MCF 10A (cell line): Measurements from ENCODE around the gene MRPS9. TPM values are rescaled to one million over a fixed set of nuclear protein-coding genes. Genes with fewer than 3 reads are reported as not detected.

ENCODE experiments used
- BruUV-seq: library from RNA; stranded (reverse); fragments of 400-500 nt; replicated peaks from 2 replicates; lab custom pipeline; 2021; lab: Mats Ljungman, UMichigan
- CTCF ChIA-PET: fragments of 300-600 bp; sonication (Branson Sonifier 250); formaldehyde crosslinking; extraction: SDS; loops from one replicate; lab custom pipeline; 2021; ENCODE audit warnings: antibody characterized with exemption, inconsistent platforms; lab: Yijun Ruan, JAX
- POLR2A ChIA-PET: fragments of 300-600, 350-650 bp; sonication (Branson Sonifier 250); formaldehyde crosslinking; extraction: SDS; loops from one replicate; lab custom pipeline; 2020; ENCODE audit warnings: antibody characterized with exemption, inconsistent platforms; lab: Yijun Ruan, JAX
- DNase-seq: peaks from one replicate; pipeline ENCODE4 v3.0.0-alpha.2; 2018; ENCODE audit not compliant: unreplicated experiment
- H3K27ac Mint-ChIP-seq: one replicate; pipeline ENCODE4 v1.8.0; 2022; ENCODE audit warnings: mild to moderate bottlenecking, low read depth, mixed read lengths; ENCODE audit not compliant: unreplicated experiment
- H3K27me3 Mint-ChIP-seq: one replicate; pipeline ENCODE4 v1.8.0; 2022; ENCODE audit warnings: mixed read lengths; ENCODE audit not compliant: insufficient read depth, unreplicated experiment
- H3K36me3 Mint-ChIP-seq: one replicate; pipeline ENCODE4 v1.8.0; 2022; ENCODE audit warnings: mild to moderate bottlenecking, moderate library complexity, mixed read lengths; ENCODE audit not compliant: insufficient read depth, unreplicated experiment
- H3K4me1 Mint-ChIP-seq: one replicate; pipeline ENCODE4 v1.8.0; 2022; ENCODE audit warnings: mixed read lengths; ENCODE audit not compliant: insufficient read depth, unreplicated experiment
- H3K4me3 Mint-ChIP-seq: one replicate; pipeline ENCODE4 v1.8.0; 2022; ENCODE audit warnings: mild to moderate bottlenecking, moderate library complexity, mixed read lengths; ENCODE audit not compliant: unreplicated experiment
- H3K9me3 Mint-ChIP-seq: one replicate; pipeline ENCODE4 v1.8.0; 2022; ENCODE audit warnings: mixed read lengths; ENCODE audit not compliant: unreplicated experiment
- CTCF ChIP-seq: fragments of 200-600 bp; IDR thresholded peaks from one replicate; pipeline ENCODE4 v1.8.0; 2022; ENCODE audit warnings: antibody characterized with exemption, mild to moderate bottlenecking; ENCODE audit not compliant: unreplicated experiment
- intact Hi-C: fragments of 100-400 bp; cut with micrococcal nuclease; formaldehyde crosslinking; loops from 2 replicates; pipeline ENCODE4 v1.14.1; 2022
- total RNA-seq: library from RNA; stranded (reverse); gene quantifications from 2 replicates; pipeline ENCODE4 v1.2.3, GENCODE V29; 2022

The MRPS9 gene
- total RNA-seq, 1 experiment from 2014 or later: 40.0 TPM

GRCh38 chr2:105073591-105073990 lies 35.7 kb downstream of the MRPS9 start:
- H3K4me3 Mint-ChIP-seq: no peak overlapping the region
- no TSS peak for BruUV-seq
- H3K27me3 Mint-ChIP-seq: no peaks in the 10 kb centered on the region
- TF ChIP-seq CTCF: no peak
- peaks cover 11% of the 10 kb centered on the region for H3K36me3 Mint-ChIP-seq
- H3K4me1 Mint-ChIP-seq: no peaks in the 10 kb centered on the region
- POLR2A ChIA-PET: no interaction called here
- intact Hi-C loops: no loop called here
- CTCF ChIA-PET: interaction anchor here (0.7 kb wide), 1 partner anchor 473 kb away, joined by 3 read pairs; no protein-coding TSS in a partner anchor
- H3K9me3 Mint-ChIP-seq: no peaks in the 10 kb centered on the region
- DNase-seq: no peak
- no peak overlapping the region for H3K27ac Mint-ChIP-seq

- peaks cover 22% of the 10 kb centered on the region for H3K36me3 Mint-ChIP-seq
- CTCF ChIA-PET: no interaction called here
- DNase-seq: no peak
- H3K27ac Mint-ChIP-seq: no peak overlapping the region
- intact Hi-C loops: no loop called here
- no peaks in the 10 kb centered on the region for H3K9me3 Mint-ChIP-seq
- H3K27me3 Mint-ChIP-seq: no peaks in the 10 kb centered on the region
- BruUV-seq: no TSS peak
- no peaks in the 10 kb centered on the region for H3K4me1 Mint-ChIP-seq
- H3K4me3 Mint-ChIP-seq: no peak overlapping the region
- no peak for TF ChIP-seq CTCF
- POLR2A ChIA-PET: no interaction called here
Measured at GRCh38 chr2:105076121-105076520, 38.3 kb downstream of the MRPS9 start.

- intact Hi-C loops: no loop called here
- Mint-ChIP-seq H3K27me3 (no peaks in the 10 kb centered on the region), H3K4me1 (no peaks in the 10 kb centered on the region), H3K9me3 (no peaks in the 10 kb centered on the region), H3K27ac (no peak overlapping the region), H3K4me3 (no peak overlapping the region), H3K36me3 (peaks cover 27% of the 10 kb centered on the region)
- TF ChIP-seq CTCF: no peak
- DNase-seq: no peak
- POLR2A ChIA-PET: no interaction called here
- CTCF ChIA-PET: no interaction called here
- BruUV-seq: no TSS peak
Measured at GRCh38 chr2:105078906-105079495, 41.1 kb downstream of the MRPS9 start.

- no TSS peak for BruUV-seq
- TF ChIP-seq CTCF: no peak
- H3K27ac Mint-ChIP-seq: no peak overlapping the region
- intact Hi-C loops: no loop called here
- ChIA-PET CTCF (interaction anchor here (0.6 kb wide), 1 partner anchor 40 kb away, joined by 3 read pairs; no protein-coding TSS in a partner anchor), POLR2A (no interaction called here)
- no peaks in the 10 kb centered on the region for H3K27me3 Mint-ChIP-seq
- no peaks in the 10 kb centered on the region for H3K9me3 Mint-ChIP-seq
- H3K4me3 Mint-ChIP-seq: no peak overlapping the region
- DNase-seq: no peak
- peaks cover 27% of the 10 kb centered on the region for H3K36me3 Mint-ChIP-seq
- H3K4me1 Mint-ChIP-seq: no peaks in the 10 kb centered on the region
Measured at GRCh38 chr2:105080461-105080860, 42.6 kb downstream of the MRPS9 start.
